Left ventricle myocardium inferior (tissue), 1 donor: ENCODE measurements around the gene CCDC122. TPM values are rescaled to one million over a fixed set of nuclear protein-coding genes. Genes with fewer than 3 reads are reported as not detected.

Experiments used
- DNase-seq: peaks from one replicate; pipeline ENCODE4 v3.0.0-alpha.2; 2020
- H3K27ac ChIP-seq: fragments of 200-600 bp; replicated peaks from 2 replicates; pipeline ENCODE4 v1.8.0; 2021
- H3K27me3 ChIP-seq: fragments of 200-600 bp; 2 replicates; pipeline ENCODE4 v1.8.0; 2021; ENCODE audit warnings: low read depth
- H3K36me3 ChIP-seq: fragments of 200-600 bp; 2 replicates; pipeline ENCODE4 v1.8.0; 2021
- H3K4me1 ChIP-seq: fragments of 200-600 bp; 2 replicates; pipeline ENCODE4 v1.8.0; 2021
- H3K4me3 ChIP-seq: fragments of 200-600 bp; 2 replicates; pipeline ENCODE4 v1.8.0; 2021; ENCODE audit warnings: mild to moderate bottlenecking, moderate library complexity
- H3K9me3 ChIP-seq: fragments of 200-600 bp; replicated peaks from 2 replicates; pipeline ENCODE4 v1.8.0; 2021
- CTCF ChIP-seq: fragments of 200-600 bp; IDR thresholded peaks from 2 replicates; pipeline ENCODE4 v1.8.0; 2021; ENCODE audit warnings: antibody characterized with exemption, mild to moderate bottlenecking, borderline replicate concordance
- intact Hi-C: fragments of 100-400 bp; cut with micrococcal nuclease; formaldehyde crosslinking; loops from one replicate; pipeline ENCODE4 v1.11.0; 2022
- total RNA-seq: library from RNA; stranded (reverse); fragmentation: NEBNext Ultra II Directional; extraction: Animal tissue kit (Norgen Biotek cat#: 25700); gene quantifications from one replicate; pipeline ENCODE4 v1.2.1, GENCODE V29; 2021
- donor health status: DM: no; HTN: yes; CAD: no; lungs with severe emphysema.

CCDC122 gene
- total RNA-seq, 1 donor from 2014 or later, result 2.0 TPM

GRCh38 chr13:43881580-43881979 is 2.0 kb upstream of the CCDC122 start:
- Histone ChIP-seq H3K4me1 (peaks cover 24% of the 10 kb centered on the region), H3K9me3 (no peaks in the 10 kb centered on the region), H3K4me3 (no peak overlapping the region), H3K36me3 (no peaks in the 10 kb centered on the region), H3K27ac (no peak overlapping the region), H3K27me3 (no peaks in the 10 kb centered on the region)
- no peak for TF ChIP-seq CTCF
- intact Hi-C loops, result no loop called here
- no peak for DNase-seq

GRCh38 chr13:43880926-43881325 is 1.4 kb upstream of the CCDC122 start:
- Histone ChIP-seq H3K9me3 (no peaks in the 10 kb centered on the region), H3K4me3 (no peak overlapping the region), H3K4me1 (peaks cover 24% of the 10 kb centered on the region), H3K27me3 (no peaks in the 10 kb centered on the region), H3K36me3 (no peaks in the 10 kb centered on the region), H3K27ac (no peak overlapping the region)
- TF ChIP-seq CTCF, result no peak
- DNase-seq, result no peak
- intact Hi-C loops, result no loop called here

- Histone ChIP-seq H3K27me3 (no peaks in the 10 kb centered on the region), H3K4me1 (peaks cover 24% of the 10 kb centered on the region), H3K36me3 (no peaks in the 10 kb centered on the region), H3K27ac (no peak overlapping the region), H3K4me3 (peak overlapping the region; percentile 72), H3K9me3 (no peaks in the 10 kb centered on the region)
- intact Hi-C loops, result no loop called here
- no peak for DNase-seq
- no peak for TF ChIP-seq CTCF
These were observed 795 bp upstream of the CCDC122 start for GRCh38 chr13:43880214-43880855.

- no peaks in the 10 kb centered on the region for H3K36me3 ChIP-seq
- intact Hi-C loops, result no loop called here
- no peak for TF ChIP-seq CTCF
- H3K27me3 ChIP-seq, result no peaks in the 10 kb centered on the region
- no peaks in the 10 kb centered on the region for H3K9me3 ChIP-seq
- peak; percentile 31 for DNase-seq
- peak within 1 kb of the TSS; percentile 89 for H3K27ac ChIP-seq
- H3K4me3 ChIP-seq, result peak within 1 kb of the TSS; percentile 72
- peaks cover 24% of the 10 kb centered on the region for H3K4me1 ChIP-seq
These were observed 228 bp upstream of the CCDC122 start, which contains the start of gene LACC1 for GRCh38 chr13:43879755-43880181. Gene LACC1 (plus strand): TSS chr13:43879904. CDS start chr13:43880986, 1,082 bp downstream.

- Histone ChIP-seq H3K9me3 (no peaks in the 10 kb centered on the region), H3K27me3 (no peaks in the 10 kb centered on the region), H3K27ac (no peak overlapping the region), H3K4me1 (peaks cover 24% of the 10 kb centered on the region), H3K4me3 (no peak overlapping the region), H3K36me3 (no peaks in the 10 kb centered on the region)
- no peak for DNase-seq
- no peak for TF ChIP-seq CTCF
- intact Hi-C loops, result no loop called here
These were observed 1.8 kb downstream of the CCDC122 start for GRCh38 chr13:43877766-43878165.
